ENCODE data around the gene DKK2.

DNA sequence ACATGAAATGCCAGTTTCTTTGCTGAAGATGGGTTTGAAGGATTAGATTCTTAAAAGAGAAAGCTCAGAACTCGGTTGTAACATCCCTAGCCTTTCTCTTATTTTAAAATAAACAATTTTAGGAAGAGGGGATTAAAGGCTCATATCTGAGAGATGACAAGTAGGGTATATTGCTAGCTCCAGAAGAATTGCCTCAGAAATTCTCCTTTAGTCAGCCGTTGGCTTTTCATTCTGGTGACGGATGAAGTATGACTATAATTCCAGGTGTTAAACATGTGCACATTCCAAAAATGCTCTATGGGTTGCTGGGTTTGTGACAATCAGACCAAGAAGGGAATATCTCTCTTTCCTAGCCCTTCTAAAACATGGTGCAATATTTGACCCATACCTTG is 17.8 kb downstream of the DKK2 start:
- TF ChIP-seq, protein P1, sequence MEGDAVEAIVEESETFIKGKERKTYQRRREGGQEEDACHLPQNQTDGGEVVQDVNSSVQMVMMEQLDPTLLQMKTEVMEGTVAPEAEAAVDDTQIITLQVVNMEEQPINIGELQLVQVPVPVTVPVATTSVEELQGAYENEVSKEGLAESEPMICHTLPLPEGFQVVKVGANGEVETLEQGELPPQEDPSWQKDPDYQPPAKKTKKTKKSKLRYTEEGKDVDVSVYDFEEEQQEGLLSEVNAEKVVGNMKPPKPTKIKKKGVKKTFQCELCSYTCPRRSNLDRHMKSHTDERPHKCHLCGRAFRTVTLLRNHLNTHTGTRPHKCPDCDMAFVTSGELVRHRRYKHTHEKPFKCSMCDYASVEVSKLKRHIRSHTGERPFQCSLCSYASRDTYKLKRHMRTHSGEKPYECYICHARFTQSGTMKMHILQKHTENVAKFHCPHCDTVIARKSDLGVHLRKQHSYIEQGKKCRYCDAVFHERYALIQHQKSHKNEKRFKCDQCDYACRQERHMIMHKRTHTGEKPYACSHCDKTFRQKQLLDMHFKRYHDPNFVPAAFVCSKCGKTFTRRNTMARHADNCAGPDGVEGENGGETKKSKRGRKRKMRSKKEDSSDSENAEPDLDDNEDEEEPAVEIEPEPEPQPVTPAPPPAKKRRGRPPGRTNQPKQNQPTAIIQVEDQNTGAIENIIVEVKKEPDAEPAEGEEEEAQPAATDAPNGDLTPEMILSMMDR (IDR thresholded peaks at IDR 0.05; ENCODE audit: insufficient read depth, low read depth, low read length), result no peak
- no peak for TF ChIP-seq EZH2 (IDR thresholded peaks at IDR 0.05; ENCODE audit: insufficient read depth, low read length)

Measured in astrocyte (in vitro differentiated cells and primary cell).